GM12873 (cell line): ENCODE results near the gene TRPC5OS.

Experiments
- CTCF ChIP-seq: IDR thresholded peaks from 2 replicates; pipeline ENCODE4 v1.5.1; 2012; ENCODE audit warnings: low read depth, mild to moderate bottlenecking, moderate library complexity, low read length, control low read depth; ENCODE audit not compliant: insufficient read depth; ENCODE audit errors: missing control alignments

TRPC5OS gene

DNA sequence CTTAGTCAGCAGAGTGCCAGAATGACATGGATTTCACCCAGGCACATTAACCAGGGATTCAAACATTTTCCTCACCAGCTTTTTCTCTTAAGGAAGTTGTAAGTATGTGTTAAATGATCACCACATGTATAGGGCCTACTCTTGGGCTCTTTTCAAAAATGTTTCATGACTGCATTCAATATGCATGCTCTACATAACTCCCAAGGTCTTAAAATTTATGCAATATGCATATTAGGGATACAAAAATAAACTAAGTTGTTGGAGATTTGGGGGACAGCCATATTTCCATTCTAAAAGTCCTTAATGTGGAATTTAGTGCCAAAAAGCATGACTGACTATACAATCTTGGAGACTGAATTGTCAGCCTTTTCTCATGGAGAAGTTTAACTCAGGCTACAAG, 25.0 kb upstream of the TRPC5OS start:
- TF ChIP-seq CTCF, result no peak

DNA sequence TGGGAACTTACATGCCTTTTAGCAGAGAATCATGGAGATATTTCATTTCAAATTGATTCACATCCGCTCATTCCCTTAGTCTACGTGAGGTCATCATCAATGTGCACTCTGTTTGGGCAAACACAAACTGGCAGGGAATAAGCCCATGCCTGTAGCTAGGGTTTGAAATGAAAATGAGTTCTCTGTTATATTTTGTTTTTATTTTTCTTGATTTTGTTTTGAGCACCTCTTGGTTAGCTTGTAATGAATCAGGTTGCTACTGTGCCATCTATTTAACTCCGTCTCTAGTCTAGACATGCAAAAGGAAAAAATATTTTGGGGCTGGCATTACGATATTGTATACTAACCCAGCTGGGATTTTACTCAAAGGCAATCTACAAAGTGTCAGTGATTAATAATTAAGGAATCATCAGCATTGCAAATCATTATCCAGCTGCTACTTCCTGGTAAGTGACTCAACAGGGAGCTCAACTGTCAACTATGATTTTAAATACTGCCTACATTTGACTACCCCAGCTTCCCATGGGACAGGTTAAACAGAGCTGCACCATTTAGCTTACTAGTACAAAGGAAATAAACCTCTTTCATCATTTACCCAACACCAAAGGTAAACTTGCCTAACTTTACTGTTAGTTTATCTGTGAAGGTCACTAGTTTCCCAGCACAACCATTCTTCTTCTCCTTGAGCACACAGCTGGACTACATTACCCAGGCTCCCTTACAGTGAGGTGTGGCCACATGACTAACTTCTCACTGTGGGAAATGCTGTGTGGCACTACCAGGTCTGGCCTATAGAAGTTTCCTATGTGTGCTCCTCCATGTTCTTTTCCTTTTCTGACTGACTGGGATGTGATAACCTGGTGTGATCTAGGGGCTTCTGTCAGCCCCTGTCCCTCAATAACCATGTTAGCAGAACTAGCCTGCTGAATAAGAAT, 21.2 kb upstream of the TRPC5OS start:
- TF ChIP-seq CTCF, result no peak

GRCh38 chrX:111857534-111858060, 18.4 kb upstream of the TRPC5OS start:
- no peak for TF ChIP-seq CTCF

DNA sequence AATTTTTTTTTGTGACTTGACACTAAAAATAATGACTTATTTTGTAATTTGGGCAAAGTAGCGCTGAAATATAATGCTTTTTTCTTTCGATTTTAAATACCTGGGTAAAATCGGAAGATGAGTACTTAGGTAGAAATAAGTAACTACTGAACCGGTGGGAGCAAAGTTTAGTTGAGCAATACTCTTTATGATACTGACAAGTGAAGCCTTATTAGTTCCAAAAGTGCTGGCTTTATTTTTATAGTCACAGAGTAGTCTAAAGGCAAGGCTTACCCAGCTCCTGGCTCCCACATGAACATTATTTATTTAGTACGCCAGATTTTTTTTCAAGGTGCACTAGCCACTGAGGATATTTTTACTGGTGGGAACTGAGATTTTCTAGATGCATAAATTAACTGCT, 14.4 kb upstream of the TRPC5OS start:
- TF ChIP-seq CTCF, result no peak

DNA sequence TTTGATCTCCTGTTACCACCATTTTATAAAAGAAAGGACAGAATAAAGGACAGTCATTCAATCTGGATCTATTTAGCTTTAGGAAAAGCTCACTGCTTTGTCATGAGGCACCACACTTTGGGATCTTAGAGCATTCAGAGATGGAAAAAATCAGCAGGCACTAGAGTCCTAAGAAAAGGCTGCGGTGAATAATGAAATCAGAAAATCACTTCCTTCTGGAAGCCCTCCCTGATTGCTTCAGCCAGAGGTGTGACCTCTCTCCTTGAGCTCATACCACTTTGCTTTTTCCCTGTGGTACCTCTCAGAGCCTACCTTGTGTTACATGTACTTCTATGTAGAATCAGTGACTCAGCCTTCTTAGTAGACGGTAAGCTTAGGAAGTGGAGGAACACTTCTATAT, 8.7 kb upstream of the TRPC5OS start:
- TF ChIP-seq CTCF, result no peak

DNA sequence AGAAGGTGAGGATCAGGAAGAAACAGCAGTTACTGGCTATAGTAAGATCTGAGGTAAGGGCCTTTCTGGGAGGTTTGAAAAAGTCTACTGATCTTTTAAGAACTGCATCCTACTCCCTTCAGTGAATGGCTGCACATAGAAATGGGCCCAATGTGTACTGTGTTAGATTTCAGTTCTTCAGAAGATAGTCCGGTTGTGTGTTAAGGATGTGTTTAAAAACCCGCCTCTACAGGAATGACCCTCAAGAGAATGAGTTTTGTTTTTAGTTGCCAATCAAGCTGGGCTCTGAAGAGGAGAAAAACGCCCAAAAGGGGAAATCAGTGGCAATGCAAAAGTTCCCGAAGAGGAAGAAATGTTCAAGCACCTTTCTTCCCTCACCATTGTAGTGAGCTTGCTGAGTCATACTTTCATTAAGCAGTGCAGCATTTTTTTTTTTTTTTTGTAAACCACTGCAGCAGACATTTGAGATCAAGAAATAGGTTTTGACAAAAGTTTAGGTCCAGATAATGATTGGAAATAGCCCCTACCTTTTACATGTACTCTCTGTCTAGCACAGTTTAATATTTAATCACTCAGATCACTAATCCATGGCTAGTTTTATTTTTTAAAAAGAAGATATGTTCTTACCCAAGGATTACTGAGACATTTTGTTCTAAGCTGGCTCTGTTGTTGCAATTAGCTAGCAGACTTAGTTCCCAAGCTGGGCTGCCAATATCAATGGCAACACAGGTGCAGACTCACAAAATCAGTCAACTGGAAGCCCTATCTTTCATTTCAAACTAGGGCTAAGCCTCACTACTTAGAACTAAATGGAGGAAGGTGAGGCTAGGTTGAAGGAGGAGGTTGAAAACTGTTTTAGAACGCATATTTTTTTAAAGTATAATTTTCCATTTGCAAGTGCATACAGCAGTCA, 7.0 kb upstream of the TRPC5OS start:
- TF ChIP-seq CTCF, result no peak

- TF ChIP-seq CTCF, result peak; percentile 82
Measured at GRCh38 chrX:111869639-111870034, 6.3 kb upstream of the TRPC5OS start.
